HG03575 (cell line): Measurements from ENCODE around the gene STUM.
"Not testable (repeated sequence)": the region's sequence is repeated elsewhere in the genome, so short reads cannot be mapped to it uniquely, and the experiment has no call there.

Experiments
- ATAC-seq: cut with Tn5 transposase; IDR thresholded peaks from one replicate; pipeline ENCODE4 v1.9.1; 2021; ENCODE audit not compliant: unreplicated experiment, insufficient number of reproducible peaks, low FRiP score; ENCODE audit errors: extremely low read depth

STUM gene

DNA sequence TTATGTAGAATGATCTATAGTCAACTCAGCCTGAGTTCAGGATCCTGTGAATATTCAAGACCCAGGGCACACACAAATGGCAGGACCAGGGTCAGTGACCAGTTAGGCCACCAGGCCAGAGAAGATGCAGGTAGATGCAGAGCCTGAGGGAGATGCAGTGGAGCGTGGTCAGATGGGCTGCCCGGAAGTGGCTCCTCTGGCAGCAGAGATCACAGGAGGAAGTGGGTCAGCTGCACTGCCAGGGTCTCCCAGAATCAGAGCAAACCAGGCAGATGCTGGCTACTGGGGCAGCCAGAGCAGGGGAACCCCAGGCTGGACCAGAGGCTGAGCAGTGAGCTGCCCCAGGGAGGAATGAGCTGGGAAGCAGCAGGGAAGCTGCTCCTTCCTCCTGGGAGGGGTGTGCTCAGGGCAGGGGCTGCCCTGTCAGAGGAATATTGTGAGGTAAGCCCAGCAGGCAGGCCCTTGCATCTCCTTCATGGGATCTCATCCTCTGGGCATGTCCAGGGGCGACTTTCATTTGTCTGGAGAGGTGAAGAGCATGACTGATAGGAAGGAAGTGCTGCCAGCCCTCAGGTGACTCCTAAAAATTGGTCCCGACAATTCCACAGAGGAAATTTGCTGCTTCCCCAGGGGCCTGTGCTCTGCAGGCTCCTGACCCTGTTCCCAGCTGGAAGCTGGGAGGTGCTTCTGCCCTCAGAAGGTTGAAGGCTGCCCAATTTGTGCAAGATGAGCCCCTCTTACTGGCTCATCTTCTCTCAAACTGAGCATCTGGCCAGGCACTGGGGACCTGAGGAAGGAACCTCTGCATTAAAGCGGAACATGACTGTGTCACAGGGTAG, 49.3 kb downstream of the STUM start:
- ATAC-seq: no peak

DNA sequence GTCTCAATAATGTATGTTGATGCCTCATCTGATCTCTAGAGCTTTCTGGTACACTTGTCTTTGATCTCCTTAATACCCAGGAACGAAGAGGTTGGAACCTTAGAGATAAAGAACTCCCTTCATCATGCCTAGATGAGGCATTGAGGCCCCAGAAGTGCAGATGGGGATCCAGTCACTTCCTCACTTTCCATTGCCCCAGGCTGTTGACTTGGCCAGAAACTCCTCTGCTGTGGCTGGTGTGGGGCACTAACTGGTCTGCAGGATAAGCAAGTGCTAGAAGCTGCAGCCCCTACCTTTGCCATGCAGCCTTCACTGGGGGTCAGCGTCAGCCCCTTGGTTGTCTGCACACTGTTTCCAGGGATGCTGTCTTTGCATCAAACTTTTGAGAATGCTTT, 49.9 kb downstream of the STUM start:
- no peak for ATAC-seq

DNA sequence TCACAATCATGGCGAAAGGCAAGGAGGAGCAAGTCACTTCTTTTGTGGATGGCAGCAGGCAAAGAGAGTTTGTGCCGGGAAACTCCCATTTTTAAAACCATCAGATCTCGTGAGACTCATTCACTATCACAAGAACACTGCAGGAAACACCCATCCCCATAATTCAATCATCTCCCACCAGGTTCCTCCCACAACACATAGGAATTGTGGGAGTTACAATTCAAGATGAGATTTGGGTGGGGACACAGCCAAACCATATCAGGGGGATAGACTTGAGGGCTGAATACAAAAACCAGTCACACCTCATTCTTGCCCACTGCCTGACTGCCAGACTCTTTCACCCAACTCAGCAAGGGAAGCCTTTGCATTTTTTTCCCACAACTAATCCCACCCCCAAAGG, 50.4 kb downstream of the STUM start:
- not testable (repeated sequence) for ATAC-seq

DNA sequence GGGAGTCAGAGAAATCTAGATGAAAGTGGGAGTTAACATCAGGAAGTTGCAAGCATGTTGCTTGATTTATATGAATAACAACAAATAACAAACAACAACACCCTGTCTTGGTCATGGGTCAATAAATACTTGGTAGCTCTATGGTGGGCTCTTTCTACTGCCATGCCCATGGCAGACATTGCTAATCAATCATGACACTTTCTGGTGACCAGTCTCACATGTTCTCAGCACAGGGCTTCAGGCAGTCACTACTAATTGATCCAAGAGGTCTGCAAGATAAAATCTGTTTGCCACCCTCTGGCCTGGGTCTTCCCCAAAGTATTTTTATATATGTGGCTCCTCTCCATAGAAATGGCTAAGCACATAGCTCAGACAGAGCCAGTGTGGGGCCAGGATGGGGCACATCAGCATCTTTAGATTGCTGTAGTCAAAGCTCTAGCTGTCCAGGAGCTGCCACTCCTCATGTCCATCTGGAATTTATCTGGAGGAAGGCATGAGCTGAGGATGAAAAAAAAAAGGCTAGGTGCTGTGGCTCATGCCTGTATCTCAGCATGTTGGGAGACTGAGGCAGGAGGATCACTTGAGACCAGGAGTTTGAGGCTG, 51.2 kb downstream of the STUM start:
- ATAC-seq: no peak

DNA sequence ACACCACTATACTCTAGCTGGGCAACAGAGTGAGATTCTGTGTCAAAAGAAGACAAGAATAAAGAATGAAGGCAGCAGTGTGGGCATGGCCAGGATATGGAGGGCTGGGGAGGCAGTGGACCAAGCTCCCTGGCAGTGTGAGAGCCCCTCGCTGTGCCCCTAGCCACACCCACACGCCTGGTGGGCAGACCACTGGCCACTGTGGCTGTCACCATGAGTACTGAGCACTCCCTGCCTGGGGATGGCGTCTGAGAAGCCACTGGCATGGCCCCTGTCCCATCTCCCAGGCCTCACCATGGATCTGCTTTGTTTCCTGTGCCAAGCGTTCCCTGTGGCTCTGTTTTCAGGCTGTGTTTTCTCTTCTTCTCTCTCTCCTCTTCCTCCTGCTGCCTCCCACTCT, 51.7 kb downstream of the STUM start:
- no peak for ATAC-seq

DNA sequence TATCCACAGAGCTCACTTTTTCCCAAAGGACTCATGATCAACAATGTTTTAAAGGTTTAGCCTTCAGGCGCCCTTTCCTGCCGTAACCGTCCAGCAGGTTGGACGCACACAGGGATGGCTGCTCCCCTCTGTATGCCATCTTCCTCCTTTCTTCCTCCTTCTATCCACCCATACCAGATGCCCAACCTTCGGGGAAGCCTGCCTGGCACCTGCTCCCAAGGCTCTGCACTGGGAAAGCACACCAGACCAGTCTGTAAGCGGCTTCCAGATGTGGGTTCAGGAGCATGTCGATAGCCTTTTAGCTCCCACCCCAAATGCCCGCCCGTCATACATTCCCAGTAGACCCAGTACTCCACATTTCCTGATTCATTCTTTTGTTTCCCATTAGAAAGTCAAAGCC, 52.9 kb downstream of the STUM start:
- ATAC-seq: no peak

DNA sequence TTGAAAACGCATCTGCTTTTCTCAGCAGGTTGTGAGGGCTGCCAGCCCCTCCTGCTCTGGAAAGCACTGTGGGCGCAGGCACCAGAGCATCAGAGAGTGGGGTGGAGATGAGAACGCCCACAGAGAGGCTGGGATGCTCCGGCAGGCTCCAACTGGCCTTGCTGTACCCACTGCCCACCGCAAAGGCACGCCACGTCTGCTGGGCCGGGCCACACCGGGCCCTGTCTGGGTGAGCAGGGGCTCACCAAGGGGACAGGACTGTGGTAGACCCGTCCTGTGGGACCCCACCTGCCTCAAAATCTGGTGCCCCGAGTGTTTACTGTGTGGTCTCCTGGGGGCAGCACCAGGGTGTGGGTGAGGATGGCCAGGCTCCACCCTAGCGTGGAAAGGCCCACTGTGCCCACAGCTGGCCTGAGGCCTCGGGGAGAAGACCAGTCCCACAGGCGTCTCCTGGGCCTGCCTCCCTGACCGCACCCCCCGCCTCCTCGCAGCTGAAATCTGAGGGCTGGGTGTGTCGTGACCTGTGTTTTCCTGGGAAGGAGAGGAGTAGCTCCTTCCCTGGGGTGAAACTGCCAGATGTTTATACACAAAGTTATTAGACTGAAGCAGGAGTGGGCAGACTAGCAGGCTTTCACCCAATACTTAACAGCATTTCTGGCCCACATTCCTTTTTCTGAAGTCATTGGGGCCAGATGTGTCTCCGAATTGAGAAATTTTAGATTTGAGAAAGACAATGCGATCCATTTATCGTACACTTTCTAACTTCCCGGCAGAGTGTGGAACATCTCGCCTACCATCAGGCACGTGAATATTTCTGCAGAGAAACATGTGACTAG, 53.8 kb downstream of the STUM start:
- ATAC-seq: no peak

DNA sequence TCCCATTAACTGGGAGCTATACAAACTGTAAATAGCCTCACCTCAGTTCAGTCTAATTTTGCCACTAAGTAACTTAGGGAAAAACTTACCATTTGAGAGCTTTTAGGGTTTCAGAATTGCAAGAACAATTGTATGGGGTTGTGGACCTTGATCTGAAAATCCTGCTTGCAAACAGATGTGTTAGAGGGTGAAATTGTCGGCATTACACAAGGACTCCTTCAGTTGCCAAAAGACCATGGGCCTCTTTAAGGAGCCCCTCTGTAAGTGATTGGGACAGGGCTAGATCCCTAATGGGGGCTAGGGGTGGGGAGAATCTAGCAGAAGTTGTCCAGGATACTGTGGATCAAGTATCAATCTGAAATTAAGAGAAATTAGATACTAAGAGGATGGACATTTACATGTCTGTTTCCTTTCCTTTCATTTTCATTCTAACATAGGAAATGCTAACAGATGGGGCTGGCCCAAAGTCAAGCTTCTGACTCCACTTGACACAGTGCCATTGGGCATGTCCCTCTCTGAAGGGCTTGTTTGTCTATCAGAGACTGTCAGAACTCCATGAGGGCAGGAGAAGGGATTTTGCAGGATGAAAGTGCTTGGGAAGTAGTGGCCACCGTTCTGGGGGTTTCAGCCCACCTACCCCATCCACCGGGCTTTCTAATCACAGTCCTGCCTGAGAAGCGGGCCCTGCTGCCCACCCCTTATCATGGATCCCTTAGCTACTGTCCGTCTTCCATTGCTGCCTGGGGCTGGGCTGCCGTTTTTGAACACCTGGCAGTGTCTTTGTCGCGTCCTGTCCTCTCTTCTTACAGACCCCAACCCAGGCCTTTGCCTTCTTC, 54.7 kb downstream of the STUM start:
- no peak for ATAC-seq

DNA sequence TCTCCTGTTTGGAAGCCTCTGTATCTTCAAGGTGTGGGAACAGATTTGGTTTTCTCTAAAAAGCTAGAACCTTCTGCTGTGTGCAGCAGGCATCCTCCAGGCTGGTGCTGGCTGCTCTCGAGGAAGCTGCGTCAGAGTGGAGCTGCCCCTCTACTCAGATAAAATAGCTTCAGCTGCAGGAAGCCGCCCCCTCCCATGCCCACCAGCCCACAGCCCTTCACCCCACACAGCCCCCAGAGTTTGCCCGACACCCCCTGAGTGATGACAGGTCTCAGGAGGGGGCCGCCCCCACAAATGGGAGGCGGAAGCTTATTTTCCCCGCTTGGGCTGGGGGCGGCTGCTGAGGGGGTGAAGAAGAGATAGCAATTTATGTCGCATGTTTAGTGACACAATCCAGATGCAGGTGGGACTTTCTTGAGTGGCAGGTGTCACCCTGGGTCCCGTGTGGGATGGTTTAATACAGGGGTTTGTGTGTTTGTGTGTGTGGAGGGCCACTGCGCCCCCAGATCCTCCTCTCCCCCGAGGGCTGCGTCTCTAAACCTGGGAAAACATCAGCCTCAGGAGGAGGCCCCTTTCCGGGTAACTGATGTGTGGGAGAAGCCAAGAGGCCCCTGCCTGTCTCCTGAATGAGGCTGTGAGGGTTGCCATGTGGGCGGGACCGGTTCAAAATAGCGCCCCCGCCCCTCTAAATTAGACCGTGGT, 55.4 kb downstream of the STUM start:
- no peak for ATAC-seq

DNA sequence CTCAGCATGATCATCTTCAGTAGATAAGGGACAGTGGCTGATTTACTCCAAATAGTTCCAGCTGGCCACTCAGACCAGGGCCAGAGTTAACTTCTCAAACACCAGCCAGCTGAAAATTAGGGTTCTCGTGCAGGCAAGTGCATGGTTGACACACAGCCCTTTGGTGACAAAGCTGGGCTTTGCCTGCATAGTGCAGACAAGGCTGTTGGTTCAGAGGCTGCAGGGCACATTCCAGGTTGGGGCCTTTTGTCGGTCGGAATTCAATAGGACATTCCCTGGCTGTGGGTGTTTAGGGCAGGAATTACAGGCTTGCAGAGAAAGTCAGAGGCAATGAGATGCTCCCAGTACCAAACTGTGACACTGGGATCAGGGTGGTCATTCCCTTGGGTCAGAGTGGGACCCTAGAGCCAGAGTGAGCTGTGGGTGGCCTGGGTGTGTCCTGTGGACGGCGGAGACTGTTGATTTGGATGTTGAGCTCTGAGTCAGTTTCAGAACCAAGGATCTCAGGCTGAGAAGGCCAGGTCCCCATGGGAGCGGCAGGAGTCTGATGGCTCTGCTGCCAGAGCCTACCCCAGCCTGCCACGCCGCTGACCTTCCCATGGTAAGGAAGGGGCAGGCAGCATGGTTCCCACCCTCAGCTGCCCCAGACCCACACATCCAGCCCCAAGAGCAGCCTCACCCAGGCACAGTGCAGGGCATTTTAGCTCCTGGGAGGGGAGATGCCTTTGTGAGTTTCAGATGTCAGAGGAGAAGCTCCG, 56.2 kb downstream of the STUM start:
- no peak for ATAC-seq

DNA sequence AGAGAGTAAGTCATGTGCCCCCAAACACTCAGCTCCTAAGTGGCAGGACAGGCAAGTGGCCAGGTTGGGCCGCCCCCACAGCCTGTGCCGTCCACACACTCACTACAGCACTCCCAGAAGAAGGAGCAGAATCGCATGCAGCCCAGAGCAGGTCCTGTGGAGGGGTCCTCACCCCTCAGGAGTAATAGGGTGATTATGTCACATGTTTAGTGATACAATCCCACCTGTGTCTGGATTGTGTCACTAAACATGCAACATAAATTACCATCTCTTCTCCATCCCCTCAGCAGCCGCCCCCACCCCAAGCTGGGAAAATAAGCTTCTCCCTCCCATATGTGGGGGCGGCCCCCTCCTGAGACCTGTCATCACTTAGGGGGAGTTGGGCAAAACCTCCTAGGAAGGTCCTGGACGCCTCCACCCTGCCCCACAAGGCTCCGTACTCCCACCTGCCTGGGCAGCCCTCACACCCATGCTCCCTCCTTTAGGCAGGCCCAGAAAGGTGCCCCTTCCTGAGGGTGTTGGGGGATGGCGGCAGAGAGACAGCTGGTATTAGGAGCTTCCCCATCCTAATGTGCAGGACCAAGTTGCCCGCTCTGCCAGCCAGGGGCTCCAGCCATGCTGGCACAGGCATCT, 56.9 kb downstream of the STUM start:
- no peak for ATAC-seq

DNA sequence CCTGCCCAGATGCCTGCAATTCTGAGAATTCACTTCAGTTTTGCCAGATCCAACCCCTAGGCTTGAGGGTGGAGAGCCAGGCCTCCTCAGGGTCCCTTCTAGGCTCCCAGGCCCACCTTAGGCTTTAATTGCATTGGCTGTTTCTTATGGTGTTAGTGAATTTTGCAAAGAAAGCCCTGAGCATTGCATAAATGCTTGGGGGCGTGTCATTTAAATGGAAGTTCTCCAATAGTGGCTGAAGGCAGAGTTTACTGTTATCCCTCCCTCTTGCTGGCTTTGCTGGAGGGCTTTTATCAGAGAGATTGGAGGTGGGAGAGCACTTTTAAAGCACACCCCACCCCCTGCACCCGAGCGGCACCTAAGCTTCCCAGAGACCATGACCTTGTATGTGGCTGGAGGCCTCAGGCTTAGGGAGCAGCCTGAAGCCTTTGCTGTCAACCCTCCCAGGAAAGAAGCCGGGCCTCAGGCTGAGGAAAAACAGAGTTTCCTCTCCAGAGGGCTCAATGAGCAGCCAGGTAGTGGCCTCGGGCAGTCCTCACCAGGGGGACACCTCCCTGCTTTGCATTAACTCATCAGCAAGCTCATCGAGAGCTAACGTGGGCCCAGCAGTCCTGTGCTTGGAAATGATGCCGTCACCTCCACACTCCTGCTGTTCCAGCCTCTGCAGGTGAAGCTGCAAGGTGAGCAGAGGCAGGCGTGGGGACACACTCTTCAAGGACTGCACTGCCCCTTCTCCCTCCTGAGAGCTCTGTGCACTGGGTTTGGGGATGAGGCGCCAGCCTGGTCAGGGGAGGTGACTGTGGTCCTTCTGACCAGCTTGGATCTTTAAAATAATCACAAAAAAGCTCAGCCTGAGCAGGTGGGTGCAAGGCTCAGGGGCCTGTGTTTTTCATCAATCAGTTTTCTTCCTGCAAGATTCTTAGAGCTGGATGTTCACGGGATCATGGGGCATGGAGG, 58.0 kb downstream of the STUM start:
- no peak for ATAC-seq

DNA sequence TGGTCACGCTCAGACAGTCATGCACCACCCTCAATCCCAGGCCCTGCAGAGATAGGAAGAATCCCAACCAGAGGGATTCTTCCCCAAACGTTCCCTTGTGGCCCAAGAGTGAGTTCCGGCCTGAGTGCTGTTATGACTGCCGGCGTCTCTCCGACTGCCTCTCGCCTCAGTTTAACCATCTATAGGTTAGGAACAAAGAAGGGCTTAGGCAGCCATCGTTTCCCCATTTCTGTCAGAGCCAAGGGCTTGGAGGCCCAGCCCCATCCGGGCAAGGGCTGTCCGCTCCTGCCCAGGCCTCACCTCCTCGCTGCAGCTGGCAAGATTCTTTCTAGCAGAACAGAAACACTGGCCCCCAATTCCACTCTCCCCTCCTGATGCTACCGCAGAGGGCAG, 58.7 kb downstream of the STUM start:
- ATAC-seq: no peak

DNA sequence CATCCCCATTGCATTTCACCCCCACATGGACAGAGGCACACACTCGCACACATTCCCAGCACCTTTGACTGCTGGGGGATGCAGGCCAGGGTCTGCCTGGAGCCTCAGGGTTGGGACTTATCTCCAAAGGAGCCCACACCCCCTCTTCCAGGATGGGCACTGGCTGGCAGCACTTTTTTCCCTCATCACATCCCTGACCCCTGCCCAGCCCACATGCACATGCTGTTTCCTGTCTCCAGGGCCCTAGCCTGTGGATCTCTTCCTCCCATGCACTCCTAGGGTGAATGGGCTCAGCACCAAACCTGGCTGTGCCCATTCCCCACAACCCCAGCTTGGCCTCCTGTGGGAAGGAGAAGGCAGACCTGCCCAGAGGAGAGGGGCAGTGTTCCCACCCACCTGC, 59.3 kb downstream of the STUM start:
- ATAC-seq: no peak

DNA sequence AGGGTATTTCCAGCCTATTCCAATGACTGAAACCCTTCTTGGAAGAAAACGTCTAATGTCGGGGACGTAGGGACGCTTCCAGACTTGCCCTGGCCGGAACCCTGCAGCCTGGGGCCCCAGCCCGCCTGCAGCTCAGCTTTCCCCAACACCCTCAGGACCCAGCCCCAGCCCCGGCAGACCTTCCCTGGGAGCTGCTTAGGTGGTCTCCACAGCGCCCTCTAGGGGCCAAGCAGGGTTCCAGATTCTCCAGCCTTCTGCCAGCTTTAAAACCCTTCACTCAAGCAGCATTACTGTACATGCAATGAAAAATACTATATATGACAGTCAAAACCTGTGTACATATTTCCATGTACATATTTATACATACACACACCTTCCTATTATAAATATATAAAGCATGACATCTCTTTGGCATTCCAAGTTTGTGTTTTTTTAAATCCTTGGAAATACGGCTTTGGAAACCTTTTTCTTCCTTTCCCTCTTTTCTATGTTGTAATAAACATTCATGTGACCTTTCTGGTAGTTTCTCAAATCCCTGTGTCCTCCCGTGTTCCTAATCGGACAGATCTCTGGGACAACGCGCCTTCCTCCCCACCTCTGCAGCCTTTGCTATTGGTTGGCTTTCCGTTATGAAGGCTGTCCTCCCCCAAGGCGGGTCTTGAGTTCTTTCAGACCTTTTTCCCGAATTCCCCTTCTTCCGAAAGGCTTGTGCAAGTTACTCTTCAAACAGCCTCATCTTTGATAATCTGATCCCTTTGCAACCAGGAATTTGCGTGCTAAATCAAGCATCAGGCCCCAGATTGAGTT, 60.3 kb downstream of the STUM start:
- no peak for ATAC-seq
